Measurements from ENCODE around the gene ATP2A1.

DNA sequence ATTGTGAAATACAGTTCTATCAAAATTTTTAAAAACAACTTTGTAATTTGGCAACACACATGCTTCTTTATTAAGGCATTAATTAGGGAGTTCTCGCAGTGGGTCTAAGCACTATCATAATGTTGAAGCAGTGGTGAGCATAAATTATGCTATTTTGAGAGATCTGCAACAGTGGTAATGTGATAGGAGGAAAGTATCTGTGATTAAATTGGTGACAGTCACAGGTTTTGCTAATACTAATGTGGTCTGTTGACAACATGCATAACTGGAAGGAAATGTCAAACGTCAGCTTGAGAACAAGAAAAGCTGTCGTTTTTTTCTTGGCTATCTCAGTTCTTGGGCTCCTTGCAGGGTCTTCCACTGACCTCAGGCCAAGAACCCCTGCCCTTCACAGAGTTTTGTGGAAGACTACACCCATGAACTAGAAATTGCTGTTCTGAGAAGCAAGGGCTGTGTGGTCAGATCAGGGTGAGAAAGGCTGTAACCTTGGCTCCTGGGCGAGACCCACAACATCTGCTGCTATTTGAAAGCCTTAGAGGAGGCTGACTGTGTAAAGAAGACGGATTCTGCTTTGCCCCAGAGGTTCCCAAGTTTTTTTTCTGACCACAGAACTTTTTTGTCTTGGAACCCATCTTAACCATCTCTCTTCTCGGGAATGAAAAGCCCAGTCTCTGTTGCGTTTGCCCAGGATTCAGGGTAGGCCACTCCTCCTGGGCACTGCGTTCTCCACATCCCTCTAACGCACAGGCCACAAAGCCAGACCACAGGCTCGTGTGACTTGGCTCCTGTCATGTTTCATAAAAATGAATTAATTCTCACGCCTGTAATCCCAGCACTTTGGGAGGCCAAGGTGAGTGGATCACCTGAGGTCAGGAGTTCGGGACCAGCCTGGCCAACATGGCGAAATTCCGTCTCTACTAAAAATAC lies 13.9 kb downstream of the ATP2A1 start:
- TF ChIP-seq, protein P1, sequence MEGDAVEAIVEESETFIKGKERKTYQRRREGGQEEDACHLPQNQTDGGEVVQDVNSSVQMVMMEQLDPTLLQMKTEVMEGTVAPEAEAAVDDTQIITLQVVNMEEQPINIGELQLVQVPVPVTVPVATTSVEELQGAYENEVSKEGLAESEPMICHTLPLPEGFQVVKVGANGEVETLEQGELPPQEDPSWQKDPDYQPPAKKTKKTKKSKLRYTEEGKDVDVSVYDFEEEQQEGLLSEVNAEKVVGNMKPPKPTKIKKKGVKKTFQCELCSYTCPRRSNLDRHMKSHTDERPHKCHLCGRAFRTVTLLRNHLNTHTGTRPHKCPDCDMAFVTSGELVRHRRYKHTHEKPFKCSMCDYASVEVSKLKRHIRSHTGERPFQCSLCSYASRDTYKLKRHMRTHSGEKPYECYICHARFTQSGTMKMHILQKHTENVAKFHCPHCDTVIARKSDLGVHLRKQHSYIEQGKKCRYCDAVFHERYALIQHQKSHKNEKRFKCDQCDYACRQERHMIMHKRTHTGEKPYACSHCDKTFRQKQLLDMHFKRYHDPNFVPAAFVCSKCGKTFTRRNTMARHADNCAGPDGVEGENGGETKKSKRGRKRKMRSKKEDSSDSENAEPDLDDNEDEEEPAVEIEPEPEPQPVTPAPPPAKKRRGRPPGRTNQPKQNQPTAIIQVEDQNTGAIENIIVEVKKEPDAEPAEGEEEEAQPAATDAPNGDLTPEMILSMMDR (conservative IDR thresholded peaks at IDR 0.05; ENCODE audit: low read depth in 2 of 2): no peak
- TF ChIP-seq EZH2 (IDR thresholded peaks at IDR 0.05; ENCODE audit: low read depth, unreplicated experiment) (no peak), EZH2phosphoT487 (IDR thresholded peaks at IDR 0.05; ENCODE audit: unreplicated experiment) (no peak), POLR2AphosphoS5 (IDR thresholded peaks at IDR 0.05; ENCODE audit: low read depth) (no peak), STAT1 (IDR thresholded peaks at IDR 0.05; ENCODE audit: unreplicated experiment) (no peak), CREB1 (CRISPR knock-in tag; IDR thresholded peaks at IDR 0.05; ENCODE audit: low read depth) (no peak), JUNB (IDR thresholded peaks at IDR 0.05; ENCODE audit: unreplicated experiment) (no peak), NANOG (IDR thresholded peaks at IDR 0.05; ENCODE audit: borderline replicate concordance) (no peak), ZNF331 (CRISPR knock-in tag; IDR thresholded peaks at IDR 0.05; ENCODE audit: low read depth) (no peak)
- TF ChIP-seq, protein P2, sequence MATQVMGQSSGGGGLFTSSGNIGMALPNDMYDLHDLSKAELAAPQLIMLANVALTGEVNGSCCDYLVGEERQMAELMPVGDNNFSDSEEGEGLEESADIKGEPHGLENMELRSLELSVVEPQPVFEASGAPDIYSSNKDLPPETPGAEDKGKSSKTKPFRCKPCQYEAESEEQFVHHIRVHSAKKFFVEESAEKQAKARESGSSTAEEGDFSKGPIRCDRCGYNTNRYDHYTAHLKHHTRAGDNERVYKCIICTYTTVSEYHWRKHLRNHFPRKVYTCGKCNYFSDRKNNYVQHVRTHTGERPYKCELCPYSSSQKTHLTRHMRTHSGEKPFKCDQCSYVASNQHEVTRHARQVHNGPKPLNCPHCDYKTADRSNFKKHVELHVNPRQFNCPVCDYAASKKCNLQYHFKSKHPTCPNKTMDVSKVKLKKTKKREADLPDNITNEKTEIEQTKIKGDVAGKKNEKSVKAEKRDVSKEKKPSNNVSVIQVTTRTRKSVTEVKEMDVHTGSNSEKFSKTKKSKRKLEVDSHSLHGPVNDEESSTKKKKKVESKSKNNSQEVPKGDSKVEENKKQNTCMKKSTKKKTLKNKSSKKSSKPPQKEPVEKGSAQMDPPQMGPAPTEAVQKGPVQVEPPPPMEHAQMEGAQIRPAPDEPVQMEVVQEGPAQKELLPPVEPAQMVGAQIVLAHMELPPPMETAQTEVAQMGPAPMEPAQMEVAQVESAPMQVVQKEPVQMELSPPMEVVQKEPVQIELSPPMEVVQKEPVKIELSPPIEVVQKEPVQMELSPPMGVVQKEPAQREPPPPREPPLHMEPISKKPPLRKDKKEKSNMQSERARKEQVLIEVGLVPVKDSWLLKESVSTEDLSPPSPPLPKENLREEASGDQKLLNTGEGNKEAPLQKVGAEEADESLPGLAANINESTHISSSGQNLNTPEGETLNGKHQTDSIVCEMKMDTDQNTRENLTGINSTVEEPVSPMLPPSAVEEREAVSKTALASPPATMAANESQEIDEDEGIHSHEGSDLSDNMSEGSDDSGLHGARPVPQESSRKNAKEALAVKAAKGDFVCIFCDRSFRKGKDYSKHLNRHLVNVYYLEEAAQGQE (IDR thresholded peaks at IDR 0.05; ENCODE audit: unreplicated experiment): no peak
- TF ChIP-seq, protein P3, sequence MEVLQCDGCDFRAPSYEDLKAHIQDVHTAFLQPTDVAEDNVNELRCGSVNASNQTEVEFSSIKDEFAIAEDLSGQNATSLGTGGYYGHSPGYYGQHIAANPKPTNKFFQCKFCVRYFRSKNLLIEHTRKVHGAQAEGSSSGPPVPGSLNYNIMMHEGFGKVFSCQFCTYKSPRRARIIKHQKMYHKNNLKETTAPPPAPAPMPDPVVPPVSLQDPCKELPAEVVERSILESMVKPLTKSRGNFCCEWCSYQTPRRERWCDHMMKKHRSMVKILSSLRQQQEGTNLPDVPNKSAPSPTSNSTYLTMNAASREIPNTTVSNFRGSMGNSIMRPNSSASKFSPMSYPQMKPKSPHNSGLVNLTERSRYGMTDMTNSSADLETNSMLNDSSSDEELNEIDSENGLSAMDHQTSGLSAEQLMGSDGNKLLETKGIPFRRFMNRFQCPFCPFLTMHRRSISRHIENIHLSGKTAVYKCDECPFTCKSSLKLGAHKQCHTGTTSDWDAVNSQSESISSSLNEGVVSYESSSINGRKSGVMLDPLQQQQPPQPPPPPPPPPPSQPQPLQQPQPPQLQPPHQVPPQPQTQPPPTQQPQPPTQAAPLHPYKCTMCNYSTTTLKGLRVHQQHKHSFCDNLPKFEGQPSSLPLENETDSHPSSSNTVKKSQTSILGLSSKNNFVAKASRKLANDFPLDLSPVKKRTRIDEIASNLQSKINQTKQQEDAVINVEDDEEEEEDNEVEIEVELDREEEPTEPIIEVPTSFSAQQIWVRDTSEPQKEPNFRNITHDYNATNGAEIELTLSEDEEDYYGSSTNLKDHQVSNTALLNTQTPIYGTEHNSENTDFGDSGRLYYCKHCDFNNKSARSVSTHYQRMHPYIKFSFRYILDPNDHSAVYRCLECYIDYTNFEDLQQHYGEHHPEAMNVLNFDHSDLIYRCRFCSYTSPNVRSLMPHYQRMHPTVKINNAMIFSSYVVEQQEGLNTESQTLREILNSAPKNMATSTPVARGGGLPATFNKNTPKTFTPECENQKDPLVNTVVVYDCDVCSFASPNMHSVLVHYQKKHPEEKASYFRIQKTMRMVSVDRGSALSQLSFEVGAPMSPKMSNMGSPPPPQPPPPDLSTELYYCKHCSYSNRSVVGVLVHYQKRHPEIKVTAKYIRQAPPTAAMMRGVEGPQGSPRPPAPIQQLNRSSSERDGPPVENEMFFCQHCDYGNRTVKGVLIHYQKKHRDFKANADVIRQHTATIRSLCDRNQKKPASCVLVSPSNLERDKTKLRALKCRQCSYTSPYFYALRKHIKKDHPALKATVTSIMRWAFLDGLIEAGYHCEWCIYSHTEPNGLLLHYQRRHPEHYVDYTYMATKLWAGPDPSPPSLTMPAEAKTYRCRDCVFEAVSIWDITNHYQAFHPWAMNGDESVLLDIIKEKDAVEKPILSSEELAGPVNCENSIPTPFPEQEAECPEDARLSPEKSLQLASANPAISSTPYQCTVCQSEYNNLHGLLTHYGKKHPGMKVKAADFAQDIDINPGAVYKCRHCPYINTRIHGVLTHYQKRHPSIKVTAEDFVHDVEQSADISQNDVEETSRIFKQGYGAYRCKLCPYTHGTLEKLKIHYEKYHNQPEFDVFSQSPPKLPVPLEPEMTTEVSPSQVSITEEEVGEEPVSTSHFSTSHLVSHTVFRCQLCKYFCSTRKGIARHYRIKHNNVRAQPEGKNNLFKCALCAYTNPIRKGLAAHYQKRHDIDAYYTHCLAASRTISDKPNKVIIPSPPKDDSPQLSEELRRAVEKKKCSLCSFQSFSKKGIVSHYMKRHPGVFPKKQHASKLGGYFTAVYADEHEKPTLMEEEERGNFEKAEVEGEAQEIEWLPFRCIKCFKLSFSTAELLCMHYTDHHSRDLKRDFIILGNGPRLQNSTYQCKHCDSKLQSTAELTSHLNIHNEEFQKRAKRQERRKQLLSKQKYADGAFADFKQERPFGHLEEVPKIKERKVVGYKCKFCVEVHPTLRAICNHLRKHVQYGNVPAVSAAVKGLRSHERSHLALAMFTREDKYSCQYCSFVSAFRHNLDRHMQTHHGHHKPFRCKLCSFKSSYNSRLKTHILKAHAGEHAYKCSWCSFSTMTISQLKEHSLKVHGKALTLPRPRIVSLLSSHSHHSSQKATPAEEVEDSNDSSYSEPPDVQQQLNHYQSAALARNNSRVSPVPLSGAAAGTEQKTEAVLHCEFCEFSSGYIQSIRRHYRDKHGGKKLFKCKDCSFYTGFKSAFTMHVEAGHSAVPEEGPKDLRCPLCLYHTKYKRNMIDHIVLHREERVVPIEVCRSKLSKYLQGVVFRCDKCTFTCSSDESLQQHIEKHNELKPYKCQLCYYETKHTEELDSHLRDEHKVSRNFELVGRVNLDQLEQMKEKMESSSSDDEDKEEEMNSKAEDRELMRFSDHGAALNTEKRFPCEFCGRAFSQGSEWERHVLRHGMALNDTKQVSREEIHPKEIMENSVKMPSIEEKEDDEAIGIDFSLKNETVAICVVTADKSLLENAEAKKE (CRISPR knock-in tag; IDR thresholded peaks at IDR 0.05): no peak

All from GM23338 (cell line).